Right renal pelvis (tissue), 4 donors: ENCODE measurements around the gene POLR1C. TPM values are rescaled to one million over a fixed set of nuclear protein-coding genes. Genes with fewer than 3 reads are reported as not detected.
"Not testable (repeated sequence)": the region's sequence is repeated elsewhere in the genome, so short reads cannot be mapped to it uniquely, and the experiment has no call there.

Source experiments
- DNase-seq, 4 donors: peaks; one replicate each; pipeline ENCODE4 v3.0.0-alpha.2; 2013; ENCODE audit warnings: low read depth in 4 of 4, low spot score in 3 of 4, missing footprints in 1 of 4
- polyA plus RNA-seq, 4 donors: library from polyadenylated mRNA; unstranded; fragments of 120-200 nt; gene quantifications; one replicate each; pipeline ENCODE4 v1.2.1, GENCODE V29; 2013; ENCODE audit not compliant: insufficient read length in 4 of 4

POLR1C gene
- polyA plus RNA-seq, 4 donors: 37.3 to 45.1 (median 39.0) TPM

GRCh38 chr6:43547222-43547621 is 30.3 kb downstream of the POLR1C start:
- no peak for DNase-seq

- not testable (repeated sequence) for DNase-seq
Measured at GRCh38 chr6:43557620-43558019, 40.7 kb downstream of the POLR1C start.

GRCh38 chr6:43559328-43559727 is 42.4 kb downstream of the POLR1C start:
- no peak for DNase-seq

- no peak for DNase-seq
Measured at GRCh38 chr6:43570876-43571441, 54.1 kb downstream of the POLR1C start.

Other genes with a start within 250 kb of the POLR1C start
- 1 to 10 TPM in 1 of 4 donors, under 1 TPM in 3; 0.24 to 2.5 (median 0.86) TPM for gene SLC22A7, start 218.8 kb upstream of the POLR1C start, polyA plus RNA-seq
- 1 to 10 TPM; 2.2 to 3.9 (median 3.7) TPM for gene CRIP3, start 208.3 kb upstream of the POLR1C start, polyA plus RNA-seq
- 10 to 100 TPM; 22.1 to 29.4 (median 28.1) TPM for gene ZNF318, start 147.4 kb upstream of the POLR1C start, polyA plus RNA-seq
- gene ABCC10, start 89.5 kb upstream of the POLR1C start, polyA plus RNA-seq: 10 to 100 TPM; 20.1 to 21.3 (median 20.9) TPM
- gene DLK2, start 61.5 kb upstream of the POLR1C start, polyA plus RNA-seq: 1 to 10 TPM in 2 of 4 donors, under 1 TPM in 2; 0.87 to 1.4 (median 1.1) TPM
- 10 to 100 TPM; 27.4 to 35.7 (median 32.0) TPM for gene TJAP1, start 39.5 kb upstream of the POLR1C start, polyA plus RNA-seq
- 1 to 10 TPM in 3 of 4 donors, under 1 TPM in 1; 0.98 to 1.9 (median 1.0) TPM for gene LRRC73, start 6.7 kb upstream of the POLR1C start, polyA plus RNA-seq
- 100 to 1,000 TPM; 146 to 162 (median 153) TPM for gene YIPF3, start 163 bp upstream of the POLR1C start, polyA plus RNA-seq
- 10 to 100 TPM; 46.3 to 50.4 (median 47.8) TPM for gene XPO5, start 58.9 kb downstream of the POLR1C start, polyA plus RNA-seq
- gene POLH, start 59.1 kb downstream of the POLR1C start, polyA plus RNA-seq: 10 to 100 TPM; 18.8 to 22.0 (median 19.6) TPM
- gene GTPBP2, start 112.2 kb downstream of the POLR1C start, polyA plus RNA-seq: 10 to 100 TPM; 46.5 to 52.1 (median 49.2) TPM
- 10 to 100 TPM; 24.6 to 28.8 (median 26.3) TPM for gene MAD2L1BP, start 118.8 kb downstream of the POLR1C start, polyA plus RNA-seq
- 1 to 10 TPM; 1.4 to 1.7 (median 1.5) TPM for gene RSPH9, start 127.9 kb downstream of the POLR1C start, polyA plus RNA-seq
- gene MRPS18A, start 170.7 kb downstream of the POLR1C start, polyA plus RNA-seq: 10 to 100 TPM; 45.0 to 54.1 (median 48.1) TPM